Hepatocyte (in vitro differentiated cells): ENCODE results near the gene COG6.

Experiments used
- CTCF ChIP-seq: fragments of 200-600 bp; sonication (generic); IDR thresholded peaks from 2 replicates; pipeline ENCODE4 v1.5.1; 2016; ENCODE audit warnings: antibody characterized with exemption, mild to moderate bottlenecking; ENCODE audit not compliant: poor library complexity
- EZH2phosphoT487 ChIP-seq: fragments of 200-600 bp; sonication (generic); IDR thresholded peaks from one replicate; pipeline ENCODE4 v1.6.1; 2018; ENCODE audit warnings: antibody characterized with exemption, mild to moderate bottlenecking, low read depth, moderate library complexity; ENCODE audit not compliant: unreplicated experiment, severe bottlenecking

GRCh38 chr13:39781381-39781780, 125.9 kb downstream of the COG6 start:
- no peak for TF ChIP-seq CTCF
- no peak for TF ChIP-seq EZH2phosphoT487
